Endothelial cell of umbilical vein (primary cell): ENCODE measurements around the gene THY1.

Source experiments
- CTCF ChIP-seq, 2 donors: IDR thresholded peaks; 1 replicate in 1 of 2; 2 replicates in 1 of 2; pipeline ENCODE4 v1.5.1; 2011; ENCODE audit warnings: low read length in 2 of 2, mild to moderate bottlenecking in 2 of 2, moderate library complexity in 2 of 2, control low read depth in 1 of 2, inconsistent platforms in 1 of 2, low read depth in 1 of 2; ENCODE audit not compliant: insufficient read depth in 1 of 2; ENCODE audit errors: extremely low read depth in 1 of 2
- EZH2 ChIP-seq: IDR thresholded peaks from 2 replicates; pipeline ENCODE4 v1.6.1; 2012; ENCODE audit warnings: borderline replicate concordance, low read depth, mild to moderate bottlenecking, moderate library complexity, low read length, inconsistent platforms; ENCODE audit not compliant: severe bottlenecking
- FOS ChIP-seq: IDR thresholded peaks from 2 replicates; pipeline ENCODE4 v1.6.1; 2011; ENCODE audit warnings: mild to moderate bottlenecking, low read length, moderate library complexity, borderline replicate concordance; ENCODE audit not compliant: insufficient read depth
- GATA2 ChIP-seq: IDR thresholded peaks from 2 replicates; pipeline ENCODE4 v1.7.0; 2011; ENCODE audit warnings: low read depth, mild to moderate bottlenecking, moderate library complexity, mixed read lengths, low read length; ENCODE audit not compliant: insufficient read length, insufficient read depth
- JUN ChIP-seq: IDR thresholded peaks from 2 replicates; pipeline ENCODE4 v1.6.1; 2011; ENCODE audit warnings: borderline replicate concordance, low read depth; ENCODE audit not compliant: insufficient read length, insufficient read depth
- MYC ChIP-seq: IDR thresholded peaks from one replicate; pipeline ENCODE4 v1.6.1; 2011; ENCODE audit warnings: mild to moderate bottlenecking, low read depth, low read length
- POLR2A ChIP-seq: IDR thresholded peaks from 2 replicates; pipeline ENCODE4 v1.6.1; 2012; ENCODE audit warnings: low read depth, mild to moderate bottlenecking, control low read depth, low read length
- POLR2AphosphoS5 ChIP-seq: IDR thresholded peaks from 2 replicates; pipeline ENCODE4 v1.6.1; 2012; ENCODE audit warnings: low read depth, mild to moderate bottlenecking, control low read depth, low read length, moderate library complexity; ENCODE audit not compliant: insufficient read depth
- TF ChIP-seq, protein P1 (sequence below): IDR thresholded peaks from 2 replicates; pipeline ENCODE4 v1.6.1; 2011; ENCODE audit not compliant: insufficient read depth, insufficient read length

DNA sequence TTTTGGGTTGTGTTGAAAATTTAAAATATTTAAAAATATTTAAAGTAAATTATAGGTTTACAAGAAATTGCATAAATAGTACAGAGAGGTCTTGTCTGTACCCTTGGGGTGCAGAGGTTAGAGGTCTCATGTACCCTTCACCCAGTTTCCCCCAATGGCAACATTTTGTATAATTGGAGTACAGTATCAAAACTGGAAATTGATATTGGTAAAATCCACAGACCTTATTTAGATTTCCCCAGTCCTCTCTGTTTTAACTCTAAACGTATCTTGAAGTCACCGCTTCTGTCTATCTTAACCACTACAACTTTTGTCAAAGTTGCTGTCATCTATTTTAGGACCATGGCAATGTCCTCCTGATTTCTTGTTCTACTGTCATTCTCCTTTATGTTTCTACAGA, 10.9 kb downstream of the THY1 start:
- no peak for TF ChIP-seq POLR2AphosphoS5
- TF ChIP-seq CTCF (IDR thresholded peaks at IDR 0.05; ENCODE audit: extremely low read depth in 1 of 2, insufficient read depth in 1 of 2, low read depth in 1 of 2, low read length in 2 of 2), result no peak
- no peak for TF ChIP-seq JUN
- no peak for TF ChIP-seq MYC
- TF ChIP-seq POLR2A, result no peak
- TF ChIP-seq FOS, result no peak
- TF ChIP-seq EZH2, result no peak
- no peak for TF ChIP-seq GATA2
- TF ChIP-seq, protein P1, sequence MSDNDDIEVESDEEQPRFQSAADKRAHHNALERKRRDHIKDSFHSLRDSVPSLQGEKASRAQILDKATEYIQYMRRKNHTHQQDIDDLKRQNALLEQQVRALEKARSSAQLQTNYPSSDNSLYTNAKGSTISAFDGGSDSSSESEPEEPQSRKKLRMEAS, result no peak
